Mesendoderm (in vitro differentiated cells): ENCODE data around the gene COX8C.

Experiments
- DNase-seq: peaks from one replicate; pipeline ENCODE4 v3.0.0; 2013
- H2AK5ac ChIP-seq: 2 replicates; pipeline ENCODE4 v1.6.1; 2013; ENCODE audit warnings: low read length, inconsistent platforms
- H2BK120ac ChIP-seq: 2 replicates; pipeline ENCODE4 v1.6.1; 2013; ENCODE audit warnings: low read depth, mild to moderate bottlenecking, low read length, moderate library complexity, mixed read lengths
- H2BK15ac ChIP-seq: replicated peaks from 2 replicates; pipeline ENCODE4 v1.6.1; 2013; ENCODE audit warnings: low read depth, mild to moderate bottlenecking, moderate library complexity
- H2BK5ac ChIP-seq: 2 replicates; pipeline ENCODE4 v1.6.1; 2013; ENCODE audit warnings: low read length, inconsistent platforms
- H3K18ac ChIP-seq: 2 replicates; pipeline ENCODE4 v1.6.1; 2013; ENCODE audit warnings: mild to moderate bottlenecking, low read length, mixed read lengths
- H3K23ac ChIP-seq: one replicate; pipeline ENCODE4 v1.6.1; 2013; ENCODE audit warnings: low read length
- H3K27ac ChIP-seq: 2 replicates; pipeline ENCODE4 v1.5.1; 2013; ENCODE audit warnings: low read depth, mild to moderate bottlenecking, inconsistent platforms, low read length, moderate library complexity
- H3K27me3 ChIP-seq: 2 replicates; pipeline ENCODE4 v1.6.1; 2013; ENCODE audit warnings: low read length, control low read depth, mild to moderate bottlenecking, inconsistent platforms; ENCODE audit not compliant: insufficient read depth, poor library complexity
- H3K36me3 ChIP-seq: 2 replicates; pipeline ENCODE4 v1.6.1; 2013; ENCODE audit warnings: low read length, inconsistent platforms; ENCODE audit not compliant: control insufficient read depth, insufficient read depth
- H3K4ac ChIP-seq: one replicate; pipeline ENCODE4 v1.6.1; 2013; ENCODE audit warnings: low read depth, mild to moderate bottlenecking, low read length, moderate library complexity
- H3K4me1 ChIP-seq: 2 replicates; pipeline ENCODE4 v1.6.1; 2013; ENCODE audit warnings: low read depth, low read length, inconsistent platforms; ENCODE audit not compliant: control insufficient read depth
- H3K4me2 ChIP-seq: 2 replicates; pipeline ENCODE4 v1.6.1; 2013; ENCODE audit warnings: low read length
- H3K4me3 ChIP-seq: 2 replicates; pipeline ENCODE4 v1.5.1; 2013; ENCODE audit warnings: mild to moderate bottlenecking, low read length
- H3K56ac ChIP-seq: one replicate; pipeline ENCODE4 v1.6.1; 2013; ENCODE audit warnings: low read length
- H3K79me1 ChIP-seq: 2 replicates; pipeline ENCODE4 v1.6.1; 2013; ENCODE audit warnings: low read length, inconsistent platforms
- H3K79me2 ChIP-seq: 2 replicates; pipeline ENCODE4 v1.6.1; 2013; ENCODE audit warnings: mild to moderate bottlenecking, low read length; ENCODE audit not compliant: control insufficient read depth, insufficient read depth
- H3K9ac ChIP-seq: 2 replicates; pipeline ENCODE4 v1.6.1; 2013; ENCODE audit warnings: low read length, inconsistent platforms
- H4K5ac ChIP-seq: one replicate; pipeline ENCODE4 v1.6.1; 2013; ENCODE audit warnings: low read length
- H4K8ac ChIP-seq: one replicate; pipeline ENCODE4 v1.6.1; 2013; ENCODE audit warnings: low read depth, mild to moderate bottlenecking, control low read depth, low read length, moderate library complexity
- WGBS: extraction: QIAGEN DNeasy Blood & Tissue Kit; methylation state at CpG from one replicate; pipeline ENCODE4 v1.1.7; 2013; ENCODE audit warnings: low lambda C conversion rate, missing lambda C conversion rate; ENCODE audit not compliant: insufficient coverage; ENCODE audit errors: extremely low coverage; 5-methylcytosine and 5-hydroxymethylcytosine counted together

The COX8C gene

GRCh38 chr14:93333631-93334103, 13.3 kb upstream of the COX8C start:
- no peak overlapping the region for H3K23ac ChIP-seq
- no peak for DNase-seq
- peak overlapping the region; percentile 61 for H3K9ac ChIP-seq
- no peaks in the 10 kb centered on the region for H3K36me3 ChIP-seq
- peaks cover 36% of the 10 kb centered on the region for H3K79me2 ChIP-seq
- no CpG with 5 or more reads among the region's 7 CpGs for WGBS
- no peak overlapping the region for H2BK15ac ChIP-seq
- H3K4me3 ChIP-seq: peak overlapping the region; percentile 34
- H3K4me2 ChIP-seq: peak overlapping the region; percentile 63
- no peak overlapping the region for H2BK5ac ChIP-seq
- H2BK120ac ChIP-seq: no peak overlapping the region
- no peak overlapping the region for H4K8ac ChIP-seq
- no peak overlapping the region for H3K27ac ChIP-seq
- peak overlapping the region; percentile 89 for H3K56ac ChIP-seq
- H3K18ac ChIP-seq: no peak overlapping the region
- H4K5ac ChIP-seq: no peak overlapping the region
- H3K79me1 ChIP-seq: peaks cover 6% of the 10 kb centered on the region
- H3K4ac ChIP-seq: no peak overlapping the region
- H3K4me1 ChIP-seq: no peaks in the 10 kb centered on the region
- H2AK5ac ChIP-seq: no peak overlapping the region
- H3K27me3 ChIP-seq: no peaks in the 10 kb centered on the region

- H2AK5ac ChIP-seq: no peak overlapping the region
- no peak overlapping the region for H4K8ac ChIP-seq
- no peaks in the 10 kb centered on the region for H3K4me1 ChIP-seq
- no peak overlapping the region for H3K9ac ChIP-seq
- peak; percentile 26 for DNase-seq
- H3K4me3 ChIP-seq: no peak overlapping the region
- H3K18ac ChIP-seq: no peak overlapping the region
- no peaks in the 10 kb centered on the region for H3K36me3 ChIP-seq
- H2BK120ac ChIP-seq: no peak overlapping the region
- H3K23ac ChIP-seq: no peak overlapping the region
- WGBS: no CpG with 5 or more reads among the region's 4 CpGs
- no peaks in the 10 kb centered on the region for H3K27me3 ChIP-seq
- H3K4me2 ChIP-seq: no peak overlapping the region
- H3K79me1 ChIP-seq: no peaks in the 10 kb centered on the region
- no peak overlapping the region for H3K56ac ChIP-seq
- H3K27ac ChIP-seq: no peak overlapping the region
- H2BK15ac ChIP-seq: no peak overlapping the region
- H2BK5ac ChIP-seq: no peak overlapping the region
- H3K79me2 ChIP-seq: peaks cover 1% of the 10 kb centered on the region
- H4K5ac ChIP-seq: no peak overlapping the region
- no peak overlapping the region for H3K4ac ChIP-seq
These were observed 9.7 kb upstream of the COX8C start for GRCh38 chr14:93337143-93337753.

- H3K4me1 ChIP-seq: no peaks in the 10 kb centered on the region
- no peak overlapping the region for H3K27ac ChIP-seq
- WGBS: no CpG with 5 or more reads among the region's 7 CpGs
- H3K4ac ChIP-seq: no peak overlapping the region
- no peak overlapping the region for H3K56ac ChIP-seq
- H3K27me3 ChIP-seq: no peaks in the 10 kb centered on the region
- H2BK5ac ChIP-seq: no peak overlapping the region
- no peak for DNase-seq
- H4K5ac ChIP-seq: no peak overlapping the region
- H4K8ac ChIP-seq: no peak overlapping the region
- H3K79me2 ChIP-seq: no peaks in the 10 kb centered on the region
- no peak overlapping the region for H2BK120ac ChIP-seq
- H3K4me3 ChIP-seq: no peak overlapping the region
- no peak overlapping the region for H3K23ac ChIP-seq
- no peak overlapping the region for H3K18ac ChIP-seq
- H3K79me1 ChIP-seq: no peaks in the 10 kb centered on the region
- H3K36me3 ChIP-seq: no peaks in the 10 kb centered on the region
- no peak overlapping the region for H3K9ac ChIP-seq
- no peak overlapping the region for H3K4me2 ChIP-seq
- H2BK15ac ChIP-seq: no peak overlapping the region
- no peak overlapping the region for H2AK5ac ChIP-seq
These were observed 9.1 kb upstream of the COX8C start for GRCh38 chr14:93337884-93338283.

- Histone ChIP-seq H2BK15ac (no peak overlapping the region), H2BK5ac (no peak overlapping the region), H3K4me1 (peaks cover 3% of the 10 kb centered on the region), H3K27ac (no peak overlapping the region), H3K79me1 (no peaks in the 10 kb centered on the region), H3K36me3 (no peaks in the 10 kb centered on the region), H3K4me2 (no peak overlapping the region), H3K56ac (peak overlapping the region; percentile 15), H2BK120ac (no peak overlapping the region), H3K79me2 (no peaks in the 10 kb centered on the region), H3K27me3 (no peaks in the 10 kb centered on the region), H4K8ac (no peak overlapping the region), H3K4ac (no peak overlapping the region), H4K5ac (no peak overlapping the region), H3K9ac (no peak overlapping the region), H3K18ac (no peak overlapping the region), H3K23ac (no peak overlapping the region), H3K4me3 (no peak overlapping the region), H2AK5ac (no peak overlapping the region)
- WGBS: no CpG with 5 or more reads among the region's 1 CpG
- DNase-seq: no peak
These were observed 3.7 kb upstream of the COX8C start for GRCh38 chr14:93343266-93343665.

DNA sequence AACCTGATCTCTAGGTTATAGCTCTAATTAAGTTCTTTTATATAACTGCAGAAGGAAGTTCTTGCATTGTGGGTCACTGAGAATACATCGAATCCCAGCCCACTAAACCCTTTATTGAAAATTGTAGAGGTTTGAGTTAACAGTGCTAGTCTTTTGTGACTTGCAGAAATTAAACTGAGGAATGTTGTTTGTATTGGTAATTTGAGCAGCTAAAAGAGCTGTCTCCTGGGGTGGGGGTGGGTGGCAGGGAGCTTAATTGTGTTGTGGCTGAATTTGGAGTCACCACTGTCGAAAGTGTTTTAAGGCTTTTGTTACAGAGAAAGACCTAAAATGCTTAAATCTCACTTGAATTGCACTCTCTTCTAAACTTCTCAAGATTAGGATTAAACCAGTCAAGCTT, 3.2 kb upstream of the COX8C start:
- H3K4ac ChIP-seq: no peak overlapping the region
- H3K18ac ChIP-seq: no peak overlapping the region
- H3K27ac ChIP-seq: no peak overlapping the region
- no peaks in the 10 kb centered on the region for H3K79me2 ChIP-seq
- H3K23ac ChIP-seq: no peak overlapping the region
- no peaks in the 10 kb centered on the region for H3K27me3 ChIP-seq
- no CpG with 5 or more reads among the region's 2 CpGs for WGBS
- no peaks in the 10 kb centered on the region for H3K79me1 ChIP-seq
- H3K4me2 ChIP-seq: no peak overlapping the region
- H3K56ac ChIP-seq: peak overlapping the region; percentile 5
- H2AK5ac ChIP-seq: no peak overlapping the region
- H3K4me3 ChIP-seq: no peak overlapping the region
- DNase-seq: peak; percentile 49
- no peaks in the 10 kb centered on the region for H3K36me3 ChIP-seq
- H2BK5ac ChIP-seq: no peak overlapping the region
- H3K9ac ChIP-seq: no peak overlapping the region
- H2BK15ac ChIP-seq: no peak overlapping the region
- no peak overlapping the region for H4K8ac ChIP-seq
- no peak overlapping the region for H2BK120ac ChIP-seq
- H4K5ac ChIP-seq: no peak overlapping the region
- H3K4me1 ChIP-seq: peaks cover 3% of the 10 kb centered on the region

DNA sequence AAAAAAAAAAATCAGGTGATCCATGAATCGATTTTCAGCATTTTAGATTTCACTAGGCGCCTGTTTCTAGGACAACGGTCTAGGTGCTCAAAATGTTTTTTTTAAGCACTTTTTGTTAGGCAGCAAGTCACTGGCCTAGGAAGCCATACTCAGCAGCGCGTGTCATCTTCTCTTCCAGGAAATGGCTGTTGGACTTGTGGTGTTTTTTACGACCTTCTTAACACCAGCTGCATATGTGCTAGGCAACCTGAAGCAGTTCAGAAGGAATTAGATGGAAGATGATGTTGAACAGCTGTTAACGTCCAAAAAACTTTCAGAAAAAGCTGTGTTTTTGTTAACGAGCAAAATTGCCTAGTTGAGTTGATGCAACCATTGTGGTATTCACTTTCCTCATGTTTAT, 868 bp downstream of the COX8C start:
- no peak overlapping the region for H4K5ac ChIP-seq
- no peak overlapping the region for H3K18ac ChIP-seq
- no peak overlapping the region for H4K8ac ChIP-seq
- peaks cover 3% of the 10 kb centered on the region for H3K4me1 ChIP-seq
- H3K23ac ChIP-seq: no peak overlapping the region
- no peak overlapping the region for H3K56ac ChIP-seq
- no peak overlapping the region for H3K4ac ChIP-seq
- H3K36me3 ChIP-seq: no peaks in the 10 kb centered on the region
- no peak overlapping the region for H2BK5ac ChIP-seq
- H3K27me3 ChIP-seq: no peaks in the 10 kb centered on the region
- H3K79me1 ChIP-seq: no peaks in the 10 kb centered on the region
- no peak for DNase-seq
- no CpG with 5 or more reads among the region's 8 CpGs for WGBS
- H3K4me3 ChIP-seq: no peak overlapping the region
- H3K4me2 ChIP-seq: no peak overlapping the region
- no peak overlapping the region for H3K27ac ChIP-seq
- H2AK5ac ChIP-seq: no peak overlapping the region
- H2BK15ac ChIP-seq: no peak overlapping the region
- no peak overlapping the region for H2BK120ac ChIP-seq
- H3K79me2 ChIP-seq: no peaks in the 10 kb centered on the region
- no peak overlapping the region for H3K9ac ChIP-seq
